HG03457 (cell line): ENCODE measurements around the gene RHOXF1.
"Not testable (repeated sequence)": the region's sequence is repeated elsewhere in the genome, so short reads cannot be mapped to it uniquely, and the experiment has no call there.

Experiments
- ATAC-seq: cut with Tn5 transposase; IDR thresholded peaks from one replicate; pipeline ENCODE4 v1.9.1; 2021; ENCODE audit warnings: moderate number of reproducible peaks; ENCODE audit not compliant: unreplicated experiment

RHOXF1 gene, protein sequence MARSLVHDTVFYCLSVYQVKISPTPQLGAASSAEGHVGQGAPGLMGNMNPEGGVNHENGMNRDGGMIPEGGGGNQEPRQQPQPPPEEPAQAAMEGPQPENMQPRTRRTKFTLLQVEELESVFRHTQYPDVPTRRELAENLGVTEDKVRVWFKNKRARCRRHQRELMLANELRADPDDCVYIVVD

GRCh38 chrX:120115438-120115963 lies at the start of gene RHOXF1:
Gene RHOXF1, minus strand, starts transcription at chrX:120115913. Its CDS starts 51 bp downstream, at chrX:120115862.
- ATAC-seq: no peak

DNA sequence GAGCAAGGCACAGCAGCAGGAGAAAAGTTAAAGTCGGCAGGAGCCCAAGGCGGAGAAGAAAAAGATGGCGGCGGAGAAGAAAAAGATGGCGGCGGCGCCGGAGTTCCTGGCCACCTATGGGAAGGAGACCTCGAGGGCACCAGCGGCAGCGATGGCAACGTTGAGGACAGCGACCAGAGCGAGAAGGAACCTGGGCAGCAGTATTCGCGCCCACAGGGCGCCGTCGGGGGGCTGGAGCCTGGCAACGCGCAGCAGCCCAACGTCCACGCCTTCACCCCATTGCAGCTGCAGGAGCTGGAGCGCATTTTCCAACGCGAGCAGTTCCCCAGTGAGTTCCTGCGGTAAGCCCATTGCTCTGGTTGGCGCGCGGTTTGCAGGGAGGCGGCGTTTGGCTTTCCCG lies 43.4 kb upstream of the RHOXF1 start:
- not testable (repeated sequence) for ATAC-seq

GRCh38 chrX:120158313-120158712 lies 42.6 kb upstream of the RHOXF1 start, which contains the start of gene RHOXF2:
Gene RHOXF2, plus strand, starts transcription at chrX:120158613. Its CDS starts 138 bp downstream, at chrX:120158751.
- ATAC-seq: not testable (repeated sequence)

GRCh38 chrX:120150109-120150744 lies 34.5 kb upstream of the RHOXF1 start:
- ATAC-seq: not testable (repeated sequence)

DNA sequence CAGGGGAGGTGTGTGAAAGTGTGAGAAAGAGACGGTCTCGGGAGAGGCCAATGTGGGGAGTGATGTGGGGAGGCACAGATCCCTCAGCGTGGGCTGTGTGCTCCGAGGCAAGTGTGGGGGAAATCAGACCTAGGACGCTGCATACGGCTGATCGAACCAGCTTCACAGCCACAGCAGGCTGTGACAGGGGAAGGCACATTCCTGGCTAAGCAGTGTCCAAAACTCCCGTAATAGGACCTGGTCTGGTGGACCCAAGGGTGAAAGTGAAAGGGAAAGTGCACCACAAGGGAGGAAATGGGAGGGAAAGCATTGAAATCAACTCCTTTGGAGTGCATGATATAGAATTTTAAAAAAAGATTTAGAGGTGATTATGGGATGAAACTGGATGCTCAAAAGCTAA lies 31.8 kb upstream of the RHOXF1 start:
- no peak for ATAC-seq

GRCh38 chrX:120146323-120146722 lies 30.6 kb upstream of the RHOXF1 start:
- not testable (repeated sequence) for ATAC-seq

DNA sequence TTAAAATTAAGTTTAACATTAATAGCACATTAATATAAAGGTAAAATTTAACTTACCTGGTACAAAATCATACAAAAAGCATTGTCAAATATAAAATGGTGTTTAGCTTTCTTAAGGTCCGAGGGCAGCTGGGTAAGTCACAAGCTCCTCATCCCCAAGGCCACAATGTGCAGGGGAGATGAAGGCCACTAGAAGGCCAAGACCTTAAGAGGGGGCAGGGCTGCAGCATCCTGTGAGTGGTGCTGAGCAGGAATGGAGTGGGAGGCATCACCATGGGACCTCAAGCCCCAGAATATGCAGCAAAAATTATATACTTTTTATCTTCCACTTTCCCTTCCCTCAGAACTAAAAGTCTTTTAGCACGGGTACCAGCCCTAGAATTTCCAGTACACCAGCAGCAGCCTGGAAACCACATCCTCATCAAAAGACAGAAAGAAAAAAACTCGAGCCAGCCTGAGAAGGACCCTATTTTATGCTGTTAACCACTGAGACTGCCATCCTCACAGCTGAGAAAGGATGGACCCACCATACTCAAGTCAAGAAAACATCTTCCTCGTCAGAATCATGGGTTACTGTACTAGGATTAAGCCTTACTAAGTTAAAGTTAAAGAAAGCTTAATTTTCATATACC lies 29.7 kb upstream of the RHOXF1 start:
- no peak for ATAC-seq

GRCh38 chrX:120144178-120144844 lies 28.6 kb upstream of the RHOXF1 start:
- ATAC-seq: no peak

DNA sequence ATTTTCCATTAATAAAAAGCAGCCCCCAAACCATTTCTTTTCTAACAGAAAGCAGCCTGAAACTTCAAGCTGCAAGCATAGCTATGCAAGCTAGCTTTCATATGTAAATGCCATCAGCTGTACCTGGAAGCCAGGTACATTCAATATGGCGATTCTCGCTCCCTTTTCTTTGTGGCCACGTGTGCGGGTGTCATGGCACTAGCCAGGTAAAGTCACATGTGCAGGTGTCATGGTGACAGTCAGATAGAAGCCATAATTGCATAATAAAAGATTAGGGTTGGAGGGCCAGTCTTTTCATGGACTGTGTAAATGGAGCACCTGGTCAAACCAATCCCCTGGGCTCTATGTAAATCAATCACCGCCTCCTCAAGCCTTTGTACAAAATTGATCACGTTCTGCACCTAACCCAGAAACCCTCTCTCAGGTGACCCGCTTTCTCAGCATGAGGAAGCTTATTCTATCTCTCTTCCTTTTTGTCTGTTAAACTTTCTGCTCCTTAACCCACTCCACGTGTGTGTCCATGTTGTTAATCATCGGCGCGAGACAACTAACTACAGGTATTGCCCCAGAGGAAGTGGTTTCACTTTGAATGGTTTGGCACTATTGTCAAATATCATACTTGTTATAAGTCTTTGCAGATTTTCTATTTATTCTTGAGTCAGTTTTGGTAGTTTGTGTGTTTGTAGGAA lies 24.7 kb upstream of the RHOXF1 start:
- no peak for ATAC-seq

- no peak for ATAC-seq
Observed at GRCh38 chrX:120137439-120137838, 21.7 kb upstream of the RHOXF1 start.

GRCh38 chrX:120136840-120137239 lies 21.1 kb upstream of the RHOXF1 start:
- no peak for ATAC-seq

- ATAC-seq: no peak
Observed at GRCh38 chrX:120136128-120136527, 20.4 kb upstream of the RHOXF1 start.

DNA sequence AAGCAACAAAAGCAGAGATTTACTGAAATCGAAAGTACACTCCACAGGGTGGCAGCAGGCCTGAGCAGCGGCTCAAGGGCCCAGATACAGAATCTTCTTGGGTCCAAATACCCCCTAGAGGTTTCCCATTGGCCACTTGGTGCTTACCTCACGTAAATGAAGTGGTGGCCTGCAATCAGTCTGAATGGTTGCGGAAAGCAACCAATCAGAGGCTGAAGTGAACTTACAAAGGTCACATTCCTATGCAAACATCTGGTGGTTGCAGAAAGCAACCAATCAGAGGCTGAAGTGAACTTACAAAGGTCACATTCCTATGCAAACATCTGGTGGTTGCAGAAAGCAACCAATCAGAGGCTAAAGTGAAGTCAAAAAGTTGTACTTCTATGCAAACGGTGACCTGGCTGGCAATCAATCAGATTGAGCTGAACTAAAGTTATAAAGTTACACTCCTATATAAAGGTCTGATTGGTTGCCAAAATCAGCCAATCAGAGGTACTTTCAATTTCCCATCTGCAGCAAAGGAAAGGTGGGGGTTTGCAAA lies 12.7 kb upstream of the RHOXF1 start:
- not testable (repeated sequence) for ATAC-seq

DNA sequence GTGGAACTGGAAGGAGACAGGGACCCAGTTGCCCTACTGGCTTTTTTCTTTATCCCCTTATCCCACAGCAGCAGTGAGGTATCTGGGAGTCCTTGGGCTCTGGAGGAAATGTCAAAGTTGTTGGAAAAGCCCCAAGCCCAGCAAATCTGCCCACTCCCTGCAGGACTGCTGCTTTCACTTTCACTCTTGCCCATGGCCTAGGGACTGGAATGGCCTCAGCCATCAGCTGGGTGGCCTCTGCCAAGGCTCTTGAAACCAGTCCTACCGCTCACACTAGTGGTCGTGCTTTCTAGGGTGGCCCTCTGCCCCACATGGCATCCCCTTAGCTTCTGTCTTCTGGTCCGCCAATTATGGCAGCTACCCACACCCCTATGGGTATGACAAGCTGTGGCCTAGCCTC lies 9.7 kb upstream of the RHOXF1 start:
- no peak for ATAC-seq

DNA sequence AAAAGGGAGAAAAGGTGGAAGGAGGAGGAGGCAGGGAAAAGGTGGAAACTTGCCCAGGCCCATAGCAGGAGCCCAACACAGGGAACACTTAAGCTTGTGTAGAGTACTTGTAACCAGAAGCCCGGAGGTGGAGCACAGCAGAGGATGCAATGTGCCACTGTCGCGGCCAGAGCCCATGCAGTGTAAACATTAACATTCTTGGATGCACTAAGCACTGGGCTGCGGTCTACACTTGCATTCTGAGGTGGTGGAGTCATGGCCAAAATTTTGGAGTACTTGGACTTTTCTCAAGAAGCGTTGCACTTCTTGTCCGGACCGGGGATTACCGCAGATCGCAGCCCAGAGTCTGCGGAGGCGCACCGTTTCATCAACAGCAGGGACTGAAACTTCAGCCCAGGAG lies 4.5 kb upstream of the RHOXF1 start:
- ATAC-seq: no peak

- no peak for ATAC-seq
Observed at GRCh38 chrX:120111611-120112010, 4.1 kb downstream of the RHOXF1 start.

GRCh38 chrX:120109378-120109777 lies 6.3 kb downstream of the RHOXF1 start:
- ATAC-seq: no peak

- not testable (repeated sequence) for ATAC-seq
Observed at GRCh38 chrX:120104707-120105106, 11.0 kb downstream of the RHOXF1 start.

DNA sequence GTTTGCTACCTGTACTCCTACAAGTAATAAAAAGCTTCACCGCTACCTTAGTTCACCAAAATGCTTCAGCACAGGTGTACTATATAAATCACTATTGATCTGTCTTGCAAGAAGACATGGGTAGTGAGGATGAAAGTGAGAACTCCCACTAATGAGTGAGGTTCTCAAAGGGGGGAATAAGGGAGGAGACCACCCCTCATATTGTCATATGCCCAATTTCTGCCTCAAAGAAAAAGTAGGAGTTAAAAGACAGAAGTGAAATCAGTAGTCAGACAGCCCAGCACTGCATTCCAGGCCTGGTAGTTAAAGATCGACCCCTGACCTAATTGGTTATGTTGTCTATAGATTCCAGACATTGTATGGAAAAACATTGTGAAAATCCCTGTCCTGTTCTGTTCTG lies 14.7 kb downstream of the RHOXF1 start:
- not testable (repeated sequence) for ATAC-seq

- ATAC-seq: no peak
Observed at GRCh38 chrX:120090208-120090607, 25.5 kb downstream of the RHOXF1 start.
